Breast epithelium (tissue), 4 donors: Measurements from ENCODE around the gene DPYD. TPM values are rescaled to one million over a fixed set of nuclear protein-coding genes. Genes with fewer than 3 reads are reported as not detected.

Source experiments
- DNase-seq, 2 donors: peaks; one replicate each; pipeline ENCODE4 v3.0.0-alpha.2; 2019; ENCODE audit warnings: low spot score in 2 of 2
- H3K27ac ChIP-seq, 2 donors: fragments of 200-600 bp; sonication (generic) in 1 of 2; one replicate each; pipeline ENCODE4 v1.5.1; 2016 to 2019; ENCODE audit warnings: mild to moderate bottlenecking in 1 of 2
- H3K27me3 ChIP-seq, 2 donors: fragments of 200-600 bp; sonication (generic) in 1 of 2; one replicate each; pipeline versions ENCODE4 v1.5.1 to v1.6.0; 2017 to 2019; ENCODE audit warnings: control low read depth in 1 of 2, mild to moderate bottlenecking in 1 of 2
- H3K36me3 ChIP-seq: fragments of 200-600 bp; one replicate; pipeline ENCODE4 v1.5.1; 2019
- H3K4me1 ChIP-seq, 2 donors: fragments of 200-600 bp; sonication (generic); one replicate each; pipeline ENCODE4 v1.5.1; 2016 to 2019; ENCODE audit warnings: control low read depth in 1 of 2
- H3K4me3 ChIP-seq, 3 donors: fragments of 200-600 bp; sonication (generic); 1 replicate in 2 of 3; 2 replicates in 1 of 3; pipeline ENCODE4 v1.5.1; 2016 to 2019; ENCODE audit warnings: mild to moderate bottlenecking in 3 of 3, moderate library complexity in 2 of 3
- H3K9me3 ChIP-seq, 2 donors: fragments of 200-600 bp; sonication (generic) in 1 of 2; one replicate each; pipeline ENCODE4 v1.5.1; 2016 to 2019; ENCODE audit warnings: control low read depth in 1 of 2
- POLR2A ChIP-seq: fragments of 450-650 bp; IDR thresholded peaks from one replicate; pipeline ENCODE4 v1.6.1; 2016; ENCODE audit warnings: antibody characterized with exemption, mild to moderate bottlenecking, moderate library complexity
- POLR2AphosphoS5 ChIP-seq, 3 donors: sonication (generic); formaldehyde crosslinking; IDR thresholded peaks; one replicate each; pipeline ENCODE4 v1.6.1; 2017; ENCODE audit warnings: antibody characterized with exemption in 3 of 3
- intact Hi-C: fragments of 100-400 bp; cut with DNase I; formaldehyde crosslinking; loops from one replicate; pipeline ENCODE4 v1.15.1; 2023; ENCODE audit warnings: low total_unique reads
- total RNA-seq, 3 donors: library from RNA; depleted of rRNA; stranded (reverse); fragments of >200 nt; gene quantifications; one replicate each; pipeline ENCODE4 v1.1.0, GENCODE V29; 2016
- TF ChIP-seq, protein P1 (sequence below), 3 donors: fragments of 450-650 bp; IDR thresholded peaks; one replicate each; pipeline ENCODE4 v1.5.1; 2016 to 2017; ENCODE audit warnings: antibody characterized with exemption in 3 of 3, mild to moderate bottlenecking in 3 of 3, moderate library complexity in 3 of 3

Gene DPYD
- total RNA-seq, 3 donors from 2014 or later: 56.4 to 95.1 (median 58.1) TPM

DNA sequence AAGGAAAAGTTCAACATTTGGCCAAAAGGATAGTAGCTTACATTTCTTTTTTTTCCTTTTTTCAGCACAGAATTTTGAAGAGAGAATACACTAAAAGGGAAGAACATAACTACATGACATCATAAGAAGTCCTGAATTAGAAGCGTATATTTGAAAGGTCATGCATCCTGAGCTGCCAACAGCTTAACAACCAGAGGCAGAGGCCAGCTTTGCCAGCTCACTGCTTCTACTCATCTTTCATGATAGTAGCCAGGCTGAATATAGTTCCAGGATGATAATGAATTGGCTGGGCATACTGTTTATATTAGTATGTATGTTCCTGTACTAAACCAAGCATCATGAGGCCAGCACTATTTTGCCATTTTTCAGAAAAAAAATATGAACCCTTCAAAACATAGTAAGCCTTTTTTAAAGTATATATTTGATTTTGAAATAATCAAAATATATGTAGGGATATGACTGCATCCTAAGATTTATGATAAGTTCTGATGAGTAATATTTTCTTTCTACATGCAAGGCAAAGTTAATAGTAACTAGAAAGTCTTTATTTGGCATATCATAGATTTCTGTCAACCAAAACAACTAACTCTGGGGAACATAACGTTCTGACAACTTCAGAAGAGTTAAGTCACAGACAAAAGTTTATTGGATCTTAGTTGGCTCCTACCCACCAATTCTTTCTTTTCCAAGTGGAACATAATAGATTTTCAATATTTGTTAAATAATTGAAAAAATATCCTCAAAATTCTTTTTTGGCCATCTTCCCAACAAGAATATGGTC lies 123.2 kb downstream of the DPYD start:
- Histone ChIP-seq H3K4me3 (no peak overlapping the region), H3K4me1 (no peaks in the 10 kb centered on the region), H3K36me3 (no peaks in the 10 kb centered on the region), H3K27me3 (no peaks in the 10 kb centered on the region), H3K27ac (no peak overlapping the region), H3K9me3 (no peaks in the 10 kb centered on the region)
- no peak for DNase-seq
- intact Hi-C loops: no loop called here
- no peak for TF ChIP-seq POLR2A
- TF ChIP-seq POLR2AphosphoS5 (IDR thresholded peaks at IDR 0.05): no peak
- TF ChIP-seq, protein P1, sequence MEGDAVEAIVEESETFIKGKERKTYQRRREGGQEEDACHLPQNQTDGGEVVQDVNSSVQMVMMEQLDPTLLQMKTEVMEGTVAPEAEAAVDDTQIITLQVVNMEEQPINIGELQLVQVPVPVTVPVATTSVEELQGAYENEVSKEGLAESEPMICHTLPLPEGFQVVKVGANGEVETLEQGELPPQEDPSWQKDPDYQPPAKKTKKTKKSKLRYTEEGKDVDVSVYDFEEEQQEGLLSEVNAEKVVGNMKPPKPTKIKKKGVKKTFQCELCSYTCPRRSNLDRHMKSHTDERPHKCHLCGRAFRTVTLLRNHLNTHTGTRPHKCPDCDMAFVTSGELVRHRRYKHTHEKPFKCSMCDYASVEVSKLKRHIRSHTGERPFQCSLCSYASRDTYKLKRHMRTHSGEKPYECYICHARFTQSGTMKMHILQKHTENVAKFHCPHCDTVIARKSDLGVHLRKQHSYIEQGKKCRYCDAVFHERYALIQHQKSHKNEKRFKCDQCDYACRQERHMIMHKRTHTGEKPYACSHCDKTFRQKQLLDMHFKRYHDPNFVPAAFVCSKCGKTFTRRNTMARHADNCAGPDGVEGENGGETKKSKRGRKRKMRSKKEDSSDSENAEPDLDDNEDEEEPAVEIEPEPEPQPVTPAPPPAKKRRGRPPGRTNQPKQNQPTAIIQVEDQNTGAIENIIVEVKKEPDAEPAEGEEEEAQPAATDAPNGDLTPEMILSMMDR (IDR thresholded peaks at IDR 0.05): no peak

DNA sequence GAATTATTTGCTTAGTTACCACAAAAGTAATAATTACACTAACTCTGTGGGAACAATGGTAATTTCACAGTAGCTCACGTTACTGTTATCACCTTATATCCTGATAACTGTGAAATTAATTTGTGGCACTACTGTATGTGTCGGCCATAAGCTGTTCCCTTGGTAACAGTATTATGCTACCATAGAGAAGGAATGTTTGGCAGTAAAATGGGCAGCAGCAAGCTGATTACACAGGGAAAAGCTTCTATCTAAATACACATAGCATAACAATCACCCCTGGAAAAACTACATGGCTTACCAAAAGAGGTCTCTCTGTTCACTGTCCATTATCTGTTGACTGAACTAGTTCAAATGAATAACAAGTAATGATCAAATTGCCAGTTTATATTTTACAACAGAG lies 124.1 kb downstream of the DPYD start:
- H3K27ac ChIP-seq: no peak overlapping the region
- no peaks in the 10 kb centered on the region for H3K4me1 ChIP-seq
- H3K36me3 ChIP-seq: no peaks in the 10 kb centered on the region
- no peaks in the 10 kb centered on the region for H3K9me3 ChIP-seq
- DNase-seq: no peak
- H3K27me3 ChIP-seq: no peaks in the 10 kb centered on the region
- TF ChIP-seq POLR2AphosphoS5 (IDR thresholded peaks at IDR 0.05): no peak
- TF ChIP-seq, protein P1 (IDR thresholded peaks at IDR 0.05): no peak
- no peak for TF ChIP-seq POLR2A
- intact Hi-C loops: no loop called here
- no peak overlapping the region for H3K4me3 ChIP-seq

DNA sequence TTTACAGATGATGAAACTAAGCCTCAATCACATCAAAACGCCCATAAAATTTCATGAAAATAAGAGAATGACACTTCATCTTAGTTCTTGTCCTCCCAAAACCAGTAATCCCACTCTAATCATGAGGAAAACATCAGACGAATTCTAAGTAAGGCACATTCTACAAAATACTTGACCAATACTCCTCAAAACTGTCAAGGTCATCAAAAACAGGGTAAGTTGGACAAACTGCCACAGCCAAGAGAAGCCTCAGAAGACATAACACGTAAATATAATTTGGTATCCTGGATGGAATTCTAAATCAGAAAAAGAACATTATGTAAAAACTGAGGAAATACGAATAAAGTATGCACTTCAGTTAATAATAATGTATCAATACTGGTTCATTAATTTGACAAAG lies 128.2 kb downstream of the DPYD start:
- Histone ChIP-seq H3K27me3 (no peaks in the 10 kb centered on the region), H3K27ac (no peak overlapping the region), H3K36me3 (no peaks in the 10 kb centered on the region), H3K4me1 (no peaks in the 10 kb centered on the region), H3K9me3 (no peaks in the 10 kb centered on the region), H3K4me3 (no peak overlapping the region)
- no peak for DNase-seq
- intact Hi-C loops: no loop called here
- TF ChIP-seq POLR2A (no peak), POLR2AphosphoS5 (IDR thresholded peaks at IDR 0.05) (no peak)
- TF ChIP-seq, protein P1 (IDR thresholded peaks at IDR 0.05): no peak

DNA sequence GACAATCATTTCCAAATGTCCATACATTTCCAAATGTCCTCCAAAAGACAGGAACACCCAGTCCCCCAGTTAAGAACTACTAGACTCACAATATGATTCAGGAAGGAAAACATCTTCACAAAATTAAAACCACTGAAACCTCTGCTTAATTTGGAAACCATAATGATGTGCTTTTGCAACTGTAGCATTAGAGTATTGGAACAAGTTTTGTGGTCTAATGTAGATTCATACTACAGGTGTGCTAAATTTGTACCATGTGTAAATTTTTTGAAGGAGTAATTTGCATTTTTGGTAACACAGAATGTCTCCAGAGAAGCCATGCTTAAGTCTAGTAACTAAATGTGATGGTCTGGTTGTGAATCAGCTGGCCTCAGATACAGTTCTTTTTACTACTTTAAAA lies 129.6 kb downstream of the DPYD start:
- no peaks in the 10 kb centered on the region for H3K4me1 ChIP-seq
- no peak overlapping the region for H3K27ac ChIP-seq
- TF ChIP-seq, protein P1 (IDR thresholded peaks at IDR 0.05): no peak
- TF ChIP-seq POLR2A (no peak), POLR2AphosphoS5 (IDR thresholded peaks at IDR 0.05) (no peak)
- intact Hi-C loops: no loop called here
- H3K4me3 ChIP-seq: no peak overlapping the region
- H3K27me3 ChIP-seq: no peaks in the 10 kb centered on the region
- DNase-seq: no peak
- no peaks in the 10 kb centered on the region for H3K9me3 ChIP-seq
- no peaks in the 10 kb centered on the region for H3K36me3 ChIP-seq

DNA sequence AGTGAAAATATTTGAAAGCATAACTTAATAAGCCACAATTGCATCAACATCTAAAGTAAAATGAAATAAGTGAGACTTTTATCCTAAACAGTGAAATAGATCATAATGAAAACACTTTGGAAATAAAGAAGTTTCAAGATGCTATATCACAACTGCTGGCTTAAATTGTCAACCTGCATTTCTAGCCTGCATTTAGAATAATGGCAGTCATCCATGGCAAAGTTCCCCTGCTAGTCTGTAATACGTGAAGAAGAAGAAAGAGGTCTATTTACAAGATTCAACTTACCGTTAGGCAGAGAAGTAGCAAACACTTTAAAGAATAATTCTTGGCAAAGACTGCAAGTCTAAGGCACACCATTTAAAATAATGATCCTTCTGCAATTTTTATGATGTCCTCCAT lies 133.6 kb downstream of the DPYD start:
- no peaks in the 10 kb centered on the region for H3K36me3 ChIP-seq
- no peak overlapping the region for H3K27ac ChIP-seq
- H3K27me3 ChIP-seq: no peaks in the 10 kb centered on the region
- DNase-seq: no peak
- no peaks in the 10 kb centered on the region for H3K4me1 ChIP-seq
- no peak overlapping the region for H3K4me3 ChIP-seq
- intact Hi-C loops: no loop called here
- H3K9me3 ChIP-seq: no peaks in the 10 kb centered on the region
- TF ChIP-seq POLR2A (no peak), POLR2AphosphoS5 (IDR thresholded peaks at IDR 0.05) (no peak)
- TF ChIP-seq, protein P1 (IDR thresholded peaks at IDR 0.05): no peak
